Fibroblast of villous mesenchyme (primary cell): ENCODE results near the gene DCHS1. TPM values are rescaled to one million over a fixed set of nuclear protein-coding genes. Genes with fewer than 3 reads are reported as not detected.
"Not testable (repeated sequence)": the region's sequence is repeated elsewhere in the genome, so short reads cannot be mapped to it uniquely, and the experiment has no call there.

Source experiments
- DNase-seq: peaks from one replicate; pipeline ENCODE4 v3.0.0-alpha.2; 2010; ENCODE audit warnings: low read depth
- H3K4me3 ChIP-seq: 2 replicates; pipeline ENCODE4 v1.5.1; 2011; ENCODE audit warnings: low read depth, mild to moderate bottlenecking, low read length
- total RNA-seq: library from RNA; depleted of rRNA; stranded (reverse); fragments of >200 nt; gene quantifications from 2 replicates; pipeline ENCODE4 v1.2.3, GENCODE V29; 2012
- TF ChIP-seq, protein P1 (sequence below): IDR thresholded peaks from 2 replicates; pipeline ENCODE4 v1.5.1; 2012; ENCODE audit warnings: low read depth, mild to moderate bottlenecking, low read length; ENCODE audit not compliant: insufficient read depth

The DCHS1 gene, protein sequence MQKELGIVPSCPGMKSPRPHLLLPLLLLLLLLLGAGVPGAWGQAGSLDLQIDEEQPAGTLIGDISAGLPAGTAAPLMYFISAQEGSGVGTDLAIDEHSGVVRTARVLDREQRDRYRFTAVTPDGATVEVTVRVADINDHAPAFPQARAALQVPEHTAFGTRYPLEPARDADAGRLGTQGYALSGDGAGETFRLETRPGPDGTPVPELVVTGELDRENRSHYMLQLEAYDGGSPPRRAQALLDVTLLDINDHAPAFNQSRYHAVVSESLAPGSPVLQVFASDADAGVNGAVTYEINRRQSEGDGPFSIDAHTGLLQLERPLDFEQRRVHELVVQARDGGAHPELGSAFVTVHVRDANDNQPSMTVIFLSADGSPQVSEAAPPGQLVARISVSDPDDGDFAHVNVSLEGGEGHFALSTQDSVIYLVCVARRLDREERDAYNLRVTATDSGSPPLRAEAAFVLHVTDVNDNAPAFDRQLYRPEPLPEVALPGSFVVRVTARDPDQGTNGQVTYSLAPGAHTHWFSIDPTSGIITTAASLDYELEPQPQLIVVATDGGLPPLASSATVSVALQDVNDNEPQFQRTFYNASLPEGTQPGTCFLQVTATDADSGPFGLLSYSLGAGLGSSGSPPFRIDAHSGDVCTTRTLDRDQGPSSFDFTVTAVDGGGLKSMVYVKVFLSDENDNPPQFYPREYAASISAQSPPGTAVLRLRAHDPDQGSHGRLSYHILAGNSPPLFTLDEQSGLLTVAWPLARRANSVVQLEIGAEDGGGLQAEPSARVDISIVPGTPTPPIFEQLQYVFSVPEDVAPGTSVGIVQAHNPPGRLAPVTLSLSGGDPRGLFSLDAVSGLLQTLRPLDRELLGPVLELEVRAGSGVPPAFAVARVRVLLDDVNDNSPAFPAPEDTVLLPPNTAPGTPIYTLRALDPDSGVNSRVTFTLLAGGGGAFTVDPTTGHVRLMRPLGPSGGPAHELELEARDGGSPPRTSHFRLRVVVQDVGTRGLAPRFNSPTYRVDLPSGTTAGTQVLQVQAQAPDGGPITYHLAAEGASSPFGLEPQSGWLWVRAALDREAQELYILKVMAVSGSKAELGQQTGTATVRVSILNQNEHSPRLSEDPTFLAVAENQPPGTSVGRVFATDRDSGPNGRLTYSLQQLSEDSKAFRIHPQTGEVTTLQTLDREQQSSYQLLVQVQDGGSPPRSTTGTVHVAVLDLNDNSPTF (N-terminal part only)
- 33.7 and 63.8 TPM in 2 replicates for total RNA-seq

GRCh38 chr11:6655790-6656583, at the start of gene DCHS1:
Gene DCHS1 (minus strand): TSS chr11:6655809. CDS start chr11:6641613, 14,196 bp downstream.
- TF ChIP-seq, protein P1, sequence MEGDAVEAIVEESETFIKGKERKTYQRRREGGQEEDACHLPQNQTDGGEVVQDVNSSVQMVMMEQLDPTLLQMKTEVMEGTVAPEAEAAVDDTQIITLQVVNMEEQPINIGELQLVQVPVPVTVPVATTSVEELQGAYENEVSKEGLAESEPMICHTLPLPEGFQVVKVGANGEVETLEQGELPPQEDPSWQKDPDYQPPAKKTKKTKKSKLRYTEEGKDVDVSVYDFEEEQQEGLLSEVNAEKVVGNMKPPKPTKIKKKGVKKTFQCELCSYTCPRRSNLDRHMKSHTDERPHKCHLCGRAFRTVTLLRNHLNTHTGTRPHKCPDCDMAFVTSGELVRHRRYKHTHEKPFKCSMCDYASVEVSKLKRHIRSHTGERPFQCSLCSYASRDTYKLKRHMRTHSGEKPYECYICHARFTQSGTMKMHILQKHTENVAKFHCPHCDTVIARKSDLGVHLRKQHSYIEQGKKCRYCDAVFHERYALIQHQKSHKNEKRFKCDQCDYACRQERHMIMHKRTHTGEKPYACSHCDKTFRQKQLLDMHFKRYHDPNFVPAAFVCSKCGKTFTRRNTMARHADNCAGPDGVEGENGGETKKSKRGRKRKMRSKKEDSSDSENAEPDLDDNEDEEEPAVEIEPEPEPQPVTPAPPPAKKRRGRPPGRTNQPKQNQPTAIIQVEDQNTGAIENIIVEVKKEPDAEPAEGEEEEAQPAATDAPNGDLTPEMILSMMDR = no peak
- no peak for DNase-seq
- H3K4me3 ChIP-seq = peak within 1 kb of the TSS; percentile 65

DNA sequence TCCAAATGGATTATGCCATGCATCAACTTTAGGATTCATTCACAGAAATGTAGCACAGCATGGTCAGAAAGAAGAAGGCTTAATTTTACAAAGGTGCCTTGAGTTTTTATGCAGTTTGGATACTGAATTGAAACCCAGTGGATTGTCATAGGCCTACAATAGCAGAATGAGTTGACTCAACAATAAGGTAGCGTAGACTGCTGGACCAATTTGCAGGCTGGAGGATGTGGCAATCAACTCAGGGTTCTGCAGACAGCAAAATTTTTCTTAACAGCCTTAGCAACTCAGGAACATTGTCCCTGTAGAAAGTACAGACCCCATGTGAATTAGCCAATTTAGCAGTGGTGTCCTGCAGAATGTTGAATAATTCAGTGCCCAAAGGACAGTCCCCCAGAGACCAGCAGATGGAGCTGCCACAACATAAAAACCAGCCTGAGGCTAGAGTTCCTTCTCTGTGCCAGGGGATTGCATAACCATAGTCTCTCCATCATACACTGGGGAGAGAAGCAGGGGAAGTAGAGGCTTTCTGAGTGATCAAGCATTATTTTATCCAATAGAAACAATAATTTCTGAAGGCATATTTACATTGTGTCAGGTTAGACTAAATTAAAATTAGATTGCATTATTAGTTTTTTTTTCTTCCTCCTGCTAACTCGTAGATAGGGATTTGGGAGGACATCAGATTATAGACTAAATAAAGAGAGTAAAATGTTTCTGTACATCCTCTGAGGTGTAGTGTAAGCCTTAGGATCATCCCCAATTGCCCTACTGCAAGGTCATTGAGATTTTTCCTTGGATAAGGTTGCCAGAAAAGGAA, 47.8 kb upstream of the DCHS1 start:
- peak; percentile 74 for DNase-seq
- TF ChIP-seq, protein P1 = peak; percentile 74

GRCh38 chr11:6701955-6702354, 46.3 kb upstream of the DCHS1 start:
- H3K4me3 ChIP-seq, DNase-seq: not testable (repeated sequence)

More for the DNA sequence above, 47.8 kb upstream of the DCHS1 start:
- H3K4me3 ChIP-seq = no peak overlapping the region

- H3K4me3 ChIP-seq = no peak overlapping the region
- DNase-seq = peak; percentile 50
- TF ChIP-seq, protein P1 = no peak
These were observed 39.8 kb upstream of the DCHS1 start for GRCh38 chr11:6695377-6695776.

GRCh38 chr11:6694229-6694535, 38.6 kb upstream of the DCHS1 start:
- no peak for DNase-seq
- TF ChIP-seq, protein P1 = no peak
- H3K4me3 ChIP-seq = no peak overlapping the region
